NT2/D1 (cell line): Measurements from ENCODE around the gene HSPG2.

Experiments
- SUZ12 ChIP-seq: IDR thresholded peaks from 2 replicates; pipeline ENCODE4 v1.6.1; 2011; ENCODE audit not compliant: insufficient read length, insufficient read depth; ENCODE audit errors: extremely low read depth
- YY1 ChIP-seq: IDR thresholded peaks from 2 replicates; pipeline ENCODE4 v1.6.1; 2011; ENCODE audit not compliant: insufficient read length, insufficient read depth
- ZNF274 ChIP-seq: IDR thresholded peaks from 2 replicates; pipeline ENCODE4 v1.6.1; 2011; ENCODE audit warnings: mild to moderate bottlenecking, low read depth, low read length

DNA sequence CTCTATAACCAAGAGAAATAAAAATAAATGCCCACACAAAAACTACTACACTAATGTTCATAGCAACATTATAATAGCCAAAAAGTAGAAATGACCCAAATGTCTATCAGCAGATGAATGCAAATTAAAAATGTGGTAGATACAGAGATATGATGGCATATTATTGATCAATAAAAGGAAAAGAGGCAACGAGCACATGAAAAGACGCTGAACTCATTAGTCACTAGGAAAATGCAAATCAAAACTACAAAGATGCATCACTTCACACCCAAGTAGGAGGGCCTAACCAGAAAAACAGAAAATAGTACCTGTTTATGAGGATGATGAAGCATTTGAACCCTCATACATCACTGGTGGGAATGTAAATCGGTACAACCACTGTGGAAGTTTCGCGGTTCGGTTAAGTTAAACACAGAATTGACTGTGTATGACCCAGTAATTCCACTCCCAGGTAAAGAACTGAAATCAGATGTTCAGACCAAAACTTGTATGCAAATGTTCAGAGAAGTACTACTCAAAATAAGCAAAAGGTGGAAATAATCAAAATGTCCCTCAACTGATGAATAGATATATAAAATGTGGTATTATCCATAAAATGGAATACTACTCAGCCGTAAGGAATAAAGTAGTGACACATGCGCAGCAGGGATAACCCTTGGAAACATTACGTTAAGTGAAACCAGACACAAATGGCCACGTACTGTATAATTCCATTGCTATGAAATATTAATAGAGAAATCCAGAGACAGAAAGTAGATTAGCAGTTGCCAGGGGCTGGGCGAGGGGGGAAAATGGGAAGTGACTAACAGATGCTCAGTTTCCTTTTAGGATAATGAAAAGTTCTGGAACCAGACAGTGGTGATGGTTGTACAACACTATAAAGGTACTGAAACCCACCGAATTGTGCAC lies 157.2 kb downstream of the HSPG2 start:
- no peak for TF ChIP-seq SUZ12
- TF ChIP-seq YY1, result no peak
- TF ChIP-seq ZNF274, result no peak
